LNCAP (cell line): ENCODE data around the gene MTURN.

Source experiments
- CTCF ChIP-seq: fragments of 450-650 bp; IDR thresholded peaks from 2 replicates; pipeline ENCODE4 v1.5.1; 2017; ENCODE audit warnings: mild to moderate bottlenecking

Gene MTURN

GRCh38 chr7:30191809-30192208 is 57.0 kb downstream of the MTURN start:
- no peak for TF ChIP-seq CTCF

DNA sequence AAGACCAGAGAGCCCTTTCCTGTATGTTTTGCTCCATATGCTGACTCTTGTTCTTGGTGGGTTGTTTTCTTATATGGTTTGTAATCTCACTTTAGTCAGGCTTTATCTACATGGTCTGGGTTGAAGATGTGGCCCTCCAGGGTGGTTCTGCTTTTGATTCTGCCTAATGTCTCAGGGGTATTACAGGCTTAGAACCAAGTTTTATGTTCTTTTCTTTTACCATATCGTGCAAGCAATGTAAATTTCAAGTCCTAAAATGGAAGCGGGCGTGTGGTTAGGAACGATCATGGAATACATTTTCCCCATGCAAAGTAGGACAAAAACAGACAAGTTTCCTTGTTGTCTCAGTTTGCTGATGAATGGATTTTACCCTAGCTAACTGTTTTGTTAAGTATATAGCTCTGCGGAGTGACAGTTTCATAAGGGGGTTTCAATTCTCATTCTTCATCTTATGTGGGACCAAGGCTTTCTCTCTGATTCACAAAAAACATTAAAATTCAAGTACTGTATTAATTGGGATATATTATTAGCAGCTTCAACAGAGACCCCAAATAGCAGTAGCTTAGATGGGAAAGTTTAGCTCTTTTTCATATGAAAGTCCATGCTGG is 58.7 kb downstream of the MTURN start:
- no peak for TF ChIP-seq CTCF

- no peak for TF ChIP-seq CTCF
Measured at GRCh38 chr7:30196408-30196807, 61.6 kb downstream of the MTURN start.

- TF ChIP-seq CTCF: no peak
Measured at GRCh38 chr7:30197438-30197837, 62.7 kb downstream of the MTURN start.

GRCh38 chr7:30199271-30199670 is 64.5 kb downstream of the MTURN start:
- no peak for TF ChIP-seq CTCF

DNA sequence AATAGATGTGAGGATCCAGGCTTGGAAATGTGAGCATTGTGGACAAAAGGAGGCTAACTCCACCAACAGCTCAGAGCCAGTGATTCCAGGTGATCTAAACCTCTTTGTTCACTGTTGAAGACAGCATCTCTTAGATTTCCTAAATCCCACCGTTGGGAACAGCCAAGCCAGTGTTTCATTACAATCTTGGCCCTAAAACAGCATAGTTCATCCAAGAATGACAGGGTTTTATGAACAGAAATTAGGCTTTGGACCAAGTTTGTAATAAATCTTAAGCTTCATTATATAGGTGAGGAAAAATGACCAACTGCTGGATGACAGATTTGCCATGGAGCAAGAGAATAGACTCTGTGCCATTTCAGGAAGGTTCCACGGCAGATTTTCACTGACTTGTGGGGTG is 65.8 kb downstream of the MTURN start:
- no peak for TF ChIP-seq CTCF

DNA sequence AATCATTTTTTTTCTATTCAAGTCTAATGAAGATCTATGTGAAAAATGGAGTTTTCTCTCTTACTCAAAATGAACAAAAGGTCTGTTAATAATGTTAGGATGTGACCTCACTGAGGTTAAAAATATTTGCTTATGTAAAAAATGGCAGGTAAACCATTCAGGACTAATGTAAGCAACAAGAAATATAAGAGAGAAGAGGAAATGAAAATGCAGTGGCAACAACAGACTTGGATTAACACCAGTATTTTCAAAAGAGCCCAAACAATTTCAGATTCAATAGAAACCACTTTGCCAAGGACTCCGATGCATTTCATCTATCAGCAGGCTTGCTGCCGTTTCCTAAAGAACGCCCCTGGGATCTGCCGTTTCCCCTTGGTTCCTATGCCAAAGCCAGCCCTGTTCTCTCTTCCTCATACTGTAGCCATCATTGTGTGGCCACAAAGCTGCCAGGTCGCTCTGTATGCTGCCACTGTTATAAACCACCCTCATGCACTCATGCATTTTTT is 66.4 kb downstream of the MTURN start:
- TF ChIP-seq CTCF: no peak

- no peak for TF ChIP-seq CTCF
Measured at GRCh38 chr7:30201921-30202320, 67.1 kb downstream of the MTURN start.
